Tibial artery (tissue), 4 donors: ENCODE measurements around the gene MEN1.

ENCODE experiments used
- DNase-seq, 2 donors: peaks; one replicate each; pipeline ENCODE4 v3.0.0-alpha.2; 2019
- H3K27ac ChIP-seq, 2 donors: fragments of 200-600 bp; sonication (generic) in 1 of 2; 1 replicate in 1 of 2; 2 replicates in 1 of 2; pipeline ENCODE4 v1.5.1; 2018 to 2019; ENCODE audit warnings: mild to moderate bottlenecking in 1 of 2
- H3K27me3 ChIP-seq, 2 donors: fragments of 200-600 bp; sonication (generic) in 1 of 2; one replicate each; pipeline versions ENCODE4 v1.5.1 to v1.6.0; 2016 to 2019
- H3K36me3 ChIP-seq, 3 donors: fragments of 200-600 bp; sonication (generic) in 2 of 3; one replicate each; pipeline ENCODE4 v1.5.1; 2016 to 2019; ENCODE audit warnings: mild to moderate bottlenecking in 2 of 3
- H3K4me1 ChIP-seq, 4 donors: fragments of 200-600 bp; sonication (generic) in 2 of 4; 1 replicate in 3 of 4; 2 replicates in 1 of 4; pipeline ENCODE4 v1.5.1; 2016 to 2019
- H3K4me3 ChIP-seq, 2 donors: fragments of 200-600 bp; sonication (generic) in 1 of 2; 1 replicate in 1 of 2; 2 replicates in 1 of 2; pipeline ENCODE4 v1.5.1; 2018 to 2019; ENCODE audit warnings: mild to moderate bottlenecking in 2 of 2
- H3K9me3 ChIP-seq, 3 donors: fragments of 200-600 bp; sonication (generic) in 1 of 3; one replicate each; pipeline ENCODE4 v1.5.1; 2016 to 2019
- intact Hi-C: fragments of 100-400 bp; cut with DNase I; formaldehyde crosslinking; loops from one replicate; pipeline ENCODE4 v1.15.0; 2023; ENCODE audit warnings: low total_unique reads
- TF ChIP-seq, protein P1 (sequence below), 2 experiments: fragments of 200-600 bp in 1 of 2; fragments of 450-650 bp in 1 of 2; IDR thresholded peaks; one replicate each; pipeline ENCODE4 v1.5.1; 2017 to 2019; ENCODE audit warnings: antibody characterized with exemption in 2 of 2, mild to moderate bottlenecking in 1 of 2, moderate library complexity in 1 of 2

MEN1 gene

DNA sequence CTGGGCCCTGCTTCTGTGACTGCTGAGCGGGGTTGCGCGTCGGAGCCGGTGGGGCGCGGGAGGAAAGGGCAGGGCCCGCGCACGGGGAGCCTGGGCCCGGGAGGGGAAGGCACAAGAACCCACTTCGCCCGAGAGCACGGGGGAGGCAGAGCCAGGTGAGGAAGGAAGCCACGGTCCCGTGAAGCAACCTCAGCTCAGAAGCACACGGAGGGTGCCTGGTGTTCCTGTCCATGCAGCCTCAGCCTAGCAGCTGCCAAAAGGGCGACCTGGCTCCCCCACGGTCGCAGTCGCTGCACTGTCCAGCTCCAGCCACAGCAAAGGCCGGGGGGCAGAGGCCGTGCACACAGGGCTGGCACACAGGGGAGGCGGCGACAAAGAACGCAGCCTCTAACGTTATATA, 43.4 kb upstream of the MEN1 start:
- no peak for DNase-seq
- peaks cover 26 to 47% (median 35%) of the 10 kb centered on the region in 3 donors for H3K36me3 ChIP-seq
- H3K9me3 ChIP-seq: no peaks in the 10 kb centered on the region
- intact Hi-C loops: loop anchor here (5.0 kb wide), 1 partner anchor 159 kb away; the partner anchor contains the start of gene ARL2
- no peaks in the 10 kb centered on the region for H3K27me3 ChIP-seq
- H3K4me1 ChIP-seq: peaks cover 6 to 93% (median 80%) of the 10 kb centered on the region in 4 donors
- TF ChIP-seq, protein P1, sequence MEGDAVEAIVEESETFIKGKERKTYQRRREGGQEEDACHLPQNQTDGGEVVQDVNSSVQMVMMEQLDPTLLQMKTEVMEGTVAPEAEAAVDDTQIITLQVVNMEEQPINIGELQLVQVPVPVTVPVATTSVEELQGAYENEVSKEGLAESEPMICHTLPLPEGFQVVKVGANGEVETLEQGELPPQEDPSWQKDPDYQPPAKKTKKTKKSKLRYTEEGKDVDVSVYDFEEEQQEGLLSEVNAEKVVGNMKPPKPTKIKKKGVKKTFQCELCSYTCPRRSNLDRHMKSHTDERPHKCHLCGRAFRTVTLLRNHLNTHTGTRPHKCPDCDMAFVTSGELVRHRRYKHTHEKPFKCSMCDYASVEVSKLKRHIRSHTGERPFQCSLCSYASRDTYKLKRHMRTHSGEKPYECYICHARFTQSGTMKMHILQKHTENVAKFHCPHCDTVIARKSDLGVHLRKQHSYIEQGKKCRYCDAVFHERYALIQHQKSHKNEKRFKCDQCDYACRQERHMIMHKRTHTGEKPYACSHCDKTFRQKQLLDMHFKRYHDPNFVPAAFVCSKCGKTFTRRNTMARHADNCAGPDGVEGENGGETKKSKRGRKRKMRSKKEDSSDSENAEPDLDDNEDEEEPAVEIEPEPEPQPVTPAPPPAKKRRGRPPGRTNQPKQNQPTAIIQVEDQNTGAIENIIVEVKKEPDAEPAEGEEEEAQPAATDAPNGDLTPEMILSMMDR (IDR thresholded peaks at IDR 0.05): no peak
- H3K27ac ChIP-seq: peak overlapping the region; percentile 82 to 97
- no peak overlapping the region for H3K4me3 ChIP-seq

GRCh38 chr11:64852804-64853509, 42.6 kb upstream of the MEN1 start:
- intact Hi-C loops: loop anchor here (5.0 kb wide), 1 partner anchor 159 kb away; the partner anchor contains the start of gene ARL2

GRCh38 chr11:64851831-64852351, 41.5 kb upstream of the MEN1 start:
- no peak for DNase-seq
- peaks cover 20 to 36% (median 32%) of the 10 kb centered on the region in 3 donors for H3K36me3 ChIP-seq
- H3K9me3 ChIP-seq: no peaks in the 10 kb centered on the region
- intact Hi-C loops: loop anchor here (5.0 kb wide), 1 partner anchor 160 kb away; the partner anchor contains the start of gene ARL2
- TF ChIP-seq, protein P1 (IDR thresholded peaks at IDR 0.05): no peak
- peak overlapping the region; percentile 48 to 97 for H3K27ac ChIP-seq
- H3K4me3 ChIP-seq: no peak overlapping the region
- peaks cover 6 to 88% (median 75%) of the 10 kb centered on the region in 4 donors for H3K4me1 ChIP-seq
- no peaks in the 10 kb centered on the region for H3K27me3 ChIP-seq

More at GRCh38 chr11:64852804-64853509, 42.6 kb upstream of the MEN1 start:
- no peak for DNase-seq
- Histone ChIP-seq H3K4me1 (peaks cover 6 to 89% (median 80%) of the 10 kb centered on the region in 4 donors), H3K36me3 (peaks cover 20 to 43% (median 32%) of the 10 kb centered on the region in 3 donors), H3K4me3 (no peak overlapping the region), H3K9me3 (no peaks in the 10 kb centered on the region), H3K27ac (peak overlapping the region; percentile 82 to 97), H3K27me3 (no peaks in the 10 kb centered on the region)
- TF ChIP-seq, protein P1 (IDR thresholded peaks at IDR 0.05): no peak

DNA sequence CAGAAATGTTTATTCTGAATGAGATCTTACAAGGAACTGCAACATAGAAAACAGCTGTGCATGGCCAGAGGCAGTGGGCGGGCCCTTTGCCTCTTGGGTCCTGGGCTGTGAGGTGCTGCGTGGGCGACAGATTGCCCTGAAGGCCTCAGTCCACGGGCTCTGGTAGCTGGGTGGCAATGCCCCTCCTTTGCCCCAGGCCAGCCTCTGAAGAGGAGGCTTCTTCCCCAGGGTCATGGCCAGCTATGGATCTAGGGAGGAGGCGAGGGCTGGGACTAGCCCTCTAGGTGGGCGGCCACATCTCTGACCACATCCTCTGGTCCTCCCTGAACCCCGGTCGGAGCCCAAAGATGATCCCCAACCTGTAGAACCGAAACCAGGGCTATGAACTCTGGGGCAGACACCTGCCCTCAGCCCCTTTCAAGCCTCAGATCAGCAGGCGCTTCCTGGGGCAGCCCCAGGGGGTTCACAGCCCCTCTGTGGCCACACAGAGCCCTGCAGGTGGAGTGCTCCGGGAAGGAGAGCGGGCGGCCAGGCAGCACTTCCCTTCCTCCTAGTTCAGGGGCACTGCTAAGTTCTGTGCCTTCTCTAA, 40.7 kb upstream of the MEN1 start:
- Histone ChIP-seq H3K4me1 (peaks cover 1 to 80% (median 67%) of the 10 kb centered on the region in 4 donors), H3K36me3 (peaks cover 20 to 36% (median 32%) of the 10 kb centered on the region in 3 donors), H3K27ac (peak overlapping the region; percentile 48 to 97), H3K9me3 (no peaks in the 10 kb centered on the region), H3K4me3 (no peak overlapping the region), H3K27me3 (no peaks in the 10 kb centered on the region)
- intact Hi-C loops: loop anchor here (5.0 kb wide), 1 partner anchor 161 kb away; the partner anchor contains the start of gene ARL2
- DNase-seq: no peak
- TF ChIP-seq, protein P1 (IDR thresholded peaks at IDR 0.05): no peak

DNA sequence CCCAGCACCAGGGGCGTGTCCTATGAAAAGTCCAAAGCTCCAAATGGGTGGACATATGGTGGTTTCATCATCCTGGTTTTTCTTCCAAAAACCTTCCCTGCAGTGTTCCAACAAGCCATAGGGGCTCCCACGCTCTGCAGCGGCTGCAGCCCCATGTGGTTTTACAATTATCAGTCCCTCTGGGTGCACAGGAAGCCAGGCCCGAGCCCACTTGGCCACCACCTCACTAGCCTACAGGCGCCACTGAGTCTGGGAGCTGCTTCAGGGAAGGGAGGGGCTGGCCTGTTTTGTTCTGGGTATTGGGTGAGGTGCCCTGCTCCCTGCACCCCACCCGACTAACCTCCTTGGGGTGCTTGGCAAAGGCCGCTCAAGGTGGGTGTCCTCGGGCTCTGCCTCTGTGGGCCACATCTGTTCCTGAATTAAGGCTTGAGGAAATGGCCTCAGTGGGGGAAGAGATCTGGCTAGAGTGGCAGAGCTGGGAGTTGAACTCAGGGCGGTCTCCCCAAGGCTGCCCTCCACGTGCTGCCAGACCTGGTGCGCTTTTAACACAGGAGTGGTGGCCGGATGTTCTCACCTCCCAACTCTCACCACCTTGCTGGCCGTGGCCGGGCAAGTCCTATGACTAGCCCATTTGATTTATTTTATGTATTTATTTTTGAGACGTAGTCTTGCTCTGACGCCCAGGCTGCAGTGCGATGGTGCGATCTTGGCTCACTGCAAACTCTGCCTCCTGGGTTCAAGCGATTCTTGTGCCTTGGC, 39.4 kb upstream of the MEN1 start:
- peak overlapping the region; percentile 48 to 97 for H3K27ac ChIP-seq
- peaks cover 20 to 33% (median 32%) of the 10 kb centered on the region in 3 donors for H3K36me3 ChIP-seq
- no peak for DNase-seq
- intact Hi-C loops: loop anchor here (2.0 to 5.0 kb wide), 2 partner anchors 39 to 163 kb away; partner anchors contain the start of gene ARL2
- peaks cover 0 to 2% of the 10 kb centered on the region in 2 donors for H3K27me3 ChIP-seq
- H3K4me1 ChIP-seq: peaks cover 0 to 72% (median 56%) of the 10 kb centered on the region in 4 donors
- no peak overlapping the region for H3K4me3 ChIP-seq
- H3K9me3 ChIP-seq: no peaks in the 10 kb centered on the region
- TF ChIP-seq, protein P1 (IDR thresholded peaks at IDR 0.05): no peak
